HepG2 (cell line): ENCODE data around the gene KRTAP5-6. TPM values are rescaled to one million over a fixed set of nuclear protein-coding genes. Genes with fewer than 3 reads are reported as not detected.

ENCODE experiments used
- AGO1 ChIP-seq: fragments of 200-400 bp; formaldehyde crosslinking; IDR thresholded peaks from 2 replicates; pipeline ENCODE4 v1.6.1; 2017; ENCODE audit warnings: mild to moderate bottlenecking, low read depth, low read length, moderate library complexity; ENCODE audit not compliant: poor library complexity, severe bottlenecking
- EP300 ChIP-seq, 3 experiments: sonication (generic) in 1 of 3; formaldehyde crosslinking in 1 of 3; IDR thresholded peaks; 2 replicates each; pipeline versions ENCODE4 v1.5.1 to v1.6.1; 2011 to 2020; ENCODE audit warnings: low read depth in 2 of 3, low read length in 2 of 3, borderline replicate concordance in 1 of 3, improper control_type of control experiment in 1 of 3, mild to moderate bottlenecking in 1 of 3, missing genetic modification reagents in 1 of 3, moderate library complexity in 1 of 3
- HOXA5 ChIP-seq: sonication (generic); formaldehyde crosslinking; IDR thresholded peaks from 2 replicates; pipeline ENCODE4 v1.4.0; 2020; ENCODE audit warnings: missing genetic modification reagents
- ISL2 ChIP-seq: sonication (generic); formaldehyde crosslinking; IDR thresholded peaks from 2 replicates; pipeline ENCODE4 v1.5.0; 2020; ENCODE audit warnings: missing genetic modification reagents
- KAT7 ChIP-seq: IDR thresholded peaks from 2 replicates; pipeline ENCODE4 v1.6.1; 2018; ENCODE audit warnings: borderline replicate concordance, missing compliant biosample characterization
- KDM3A ChIP-seq: IDR thresholded peaks from 2 replicates; pipeline ENCODE4 v1.6.1; 2018; ENCODE audit warnings: low read depth, missing compliant biosample characterization
- MIXL1 ChIP-seq: IDR thresholded peaks from 2 replicates; pipeline ENCODE4 v1.6.1; 2016
- MYC ChIP-seq: sonication (generic); formaldehyde crosslinking; IDR thresholded peaks from 2 replicates; pipeline ENCODE4 v1.9.0; 2021; ENCODE audit warnings: missing genetic modification reagents, borderline replicate concordance
- SIX1 ChIP-seq: sonication (generic); formaldehyde crosslinking; IDR thresholded peaks from 2 replicates; pipeline ENCODE4 v1.4.0; 2020; ENCODE audit warnings: missing genetic modification reagents, borderline replicate concordance
- ZNF10 ChIP-seq: sonication (generic); formaldehyde crosslinking; IDR thresholded peaks from 2 replicates; pipeline ENCODE4 v1.4.0; 2020; ENCODE audit warnings: mild to moderate bottlenecking, low read depth, missing genetic modification reagents, borderline replicate concordance
- ZNF496 ChIP-seq: sonication (generic); formaldehyde crosslinking; IDR thresholded peaks from 2 replicates; pipeline ENCODE4 v1.8.1; 2023; ENCODE audit warnings: mild to moderate bottlenecking, moderate library complexity, missing genetic modification reagents; ENCODE audit not compliant: insufficient replicate concordance
- polyA plus RNA-seq, 8 experiments: library from polyadenylated mRNA; depleted of rRNA in 3 of 8; stranded (reverse) in 7 of 8; unstranded in 1 of 8; fragments of >200 nt; fragmentation: Illumina TruSeq in 4 of 8; extraction: Trizol in 4 of 8; gene quantifications; 2 replicates each; pipeline versions ENCODE4 v1.2.1 to v1.2.3, GENCODE V29; 2011 to 2016; ENCODE audit warnings: low read depth in 4 of 8, missing spikeins in 1 of 8, mixed read lengths in 1 of 8; ENCODE audit not compliant: insufficient read depth in 1 of 8
- total RNA-seq, 5 experiments: library from RNA; depleted of rRNA; stranded (reverse); fragments of >200 nt; fragmentation: Illumina TruSeq; extraction: Trizol; gene quantifications; 2 replicates each; pipeline ENCODE4 v1.2.3, GENCODE V29; 2016; ENCODE audit warnings: low read depth in 1 of 5
- TF ChIP-seq, protein P1 (sequence below): IDR thresholded peaks from 2 replicates; pipeline ENCODE4 v1.6.1; 2018; ENCODE audit warnings: missing genetic modification reagents, mild to moderate bottlenecking, missing compliant biosample characterization
- TF ChIP-seq, protein P2 (sequence below): sonication (generic); formaldehyde crosslinking; IDR thresholded peaks from 2 replicates; pipeline ENCODE4 v1.4.0; 2020; ENCODE audit warnings: missing genetic modification reagents
- TF ChIP-seq, protein P3 (sequence below): sonication (generic); formaldehyde crosslinking; IDR thresholded peaks from 2 replicates; pipeline ENCODE4 v1.5.1; 2020; ENCODE audit warnings: missing genetic modification reagents, mild to moderate bottlenecking, borderline replicate concordance
- TF ChIP-seq, protein P4 (sequence below): sonication (generic); formaldehyde crosslinking; IDR thresholded peaks from 2 replicates; pipeline ENCODE4 v1.5.1; 2020; ENCODE audit warnings: missing genetic modification reagents, mild to moderate bottlenecking, borderline replicate concordance
- TF ChIP-seq, protein P5 (sequence below): sonication (generic); formaldehyde crosslinking; IDR thresholded peaks from 2 replicates; pipeline ENCODE4 v1.4.0; 2020; ENCODE audit warnings: mild to moderate bottlenecking, missing genetic modification reagents
- TF ChIP-seq, protein P6 (sequence below): sonication (generic); IDR thresholded peaks from 2 replicates; pipeline ENCODE4 v1.6.1; 2016; ENCODE audit warnings: low read depth, borderline replicate concordance
- TF ChIP-seq, protein P7 (sequence below): sonication (generic); formaldehyde crosslinking; IDR thresholded peaks from 2 replicates; pipeline ENCODE4 v1.4.0; 2020; ENCODE audit warnings: mild to moderate bottlenecking, missing genetic modification reagents

Gene KRTAP5-6
- total and polyA plus RNA-seq, 2 of the 13 experiments (the other 11 are each of a cell fraction or from before 2014, with no cell fraction given), result not detected

DNA sequence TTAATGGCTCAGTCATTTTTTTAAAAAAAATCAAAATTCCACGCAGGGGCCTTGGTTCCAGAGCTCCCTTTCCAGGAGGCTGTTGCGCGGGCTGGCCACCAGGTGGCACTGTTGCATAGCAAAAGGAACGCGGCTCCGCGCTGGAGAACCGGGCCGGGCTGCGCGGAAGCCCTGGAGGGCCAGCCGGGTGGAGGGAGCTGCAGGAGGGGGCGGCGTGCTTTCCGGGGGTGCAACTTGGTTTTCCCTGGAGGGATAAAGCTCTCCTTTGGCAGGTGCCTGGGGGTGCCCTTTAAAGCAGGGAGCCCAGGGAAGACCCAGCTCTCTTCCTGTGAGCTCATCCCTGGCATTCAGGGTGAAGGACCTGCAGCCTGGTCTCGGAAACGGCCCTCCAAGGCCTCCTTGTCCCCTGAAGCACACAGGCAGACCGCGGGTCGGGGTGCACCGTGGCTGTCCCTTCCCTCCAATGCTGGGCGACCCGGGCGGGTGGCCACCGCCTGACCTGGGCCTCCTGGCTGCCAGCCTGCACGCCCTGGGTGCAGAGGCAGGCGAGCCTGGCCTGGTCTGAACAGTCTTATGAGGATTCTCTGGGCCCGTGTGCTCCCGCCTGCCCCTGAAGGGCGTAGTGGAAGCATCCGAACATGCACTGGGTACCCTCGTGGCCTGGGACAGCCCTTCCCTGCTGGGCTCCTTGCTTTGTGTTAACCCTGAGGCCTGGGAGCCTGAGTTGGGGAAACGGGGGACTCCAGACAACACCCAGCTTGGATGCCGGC is 44.0 kb upstream of the KRTAP5-6 start (continued):
- TF ChIP-seq, protein P1, sequence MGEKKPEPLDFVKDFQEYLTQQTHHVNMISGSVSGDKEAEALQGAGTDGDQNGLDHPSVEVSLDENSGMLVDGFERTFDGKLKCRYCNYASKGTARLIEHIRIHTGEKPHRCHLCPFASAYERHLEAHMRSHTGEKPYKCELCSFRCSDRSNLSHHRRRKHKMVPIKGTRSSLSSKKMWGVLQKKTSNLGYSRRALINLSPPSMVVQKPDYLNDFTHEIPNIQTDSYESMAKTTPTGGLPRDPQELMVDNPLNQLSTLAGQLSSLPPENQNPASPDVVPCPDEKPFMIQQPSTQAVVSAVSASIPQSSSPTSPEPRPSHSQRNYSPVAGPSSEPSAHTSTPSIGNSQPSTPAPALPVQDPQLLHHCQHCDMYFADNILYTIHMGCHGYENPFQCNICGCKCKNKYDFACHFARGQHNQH, result 0 out of 2 replicates have a peak, but pooled peaks have one; percentile 56
- TF ChIP-seq, protein P2, sequence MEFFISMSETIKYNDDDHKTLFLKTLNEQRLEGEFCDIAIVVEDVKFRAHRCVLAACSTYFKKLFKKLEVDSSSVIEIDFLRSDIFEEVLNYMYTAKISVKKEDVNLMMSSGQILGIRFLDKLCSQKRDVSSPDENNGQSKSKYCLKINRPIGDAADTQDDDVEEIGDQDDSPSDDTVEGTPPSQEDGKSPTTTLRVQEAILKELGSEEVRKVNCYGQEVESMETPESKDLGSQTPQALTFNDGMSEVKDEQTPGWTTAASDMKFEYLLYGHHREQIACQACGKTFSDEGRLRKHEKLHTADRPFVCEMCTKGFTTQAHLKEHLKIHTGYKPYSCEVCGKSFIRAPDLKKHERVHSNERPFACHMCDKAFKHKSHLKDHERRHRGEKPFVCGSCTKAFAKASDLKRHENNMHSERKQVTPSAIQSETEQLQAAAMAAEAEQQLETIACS, result no peak
- TF ChIP-seq MIXL1 (CRISPR knock-in tag), result no peak
- TF ChIP-seq ISL2 (CRISPR knock-in tag), result peak; percentile 54; the same call in 1 of the 2 replicates
- TF ChIP-seq SIX1, result no peak
- TF ChIP-seq, protein P3, sequence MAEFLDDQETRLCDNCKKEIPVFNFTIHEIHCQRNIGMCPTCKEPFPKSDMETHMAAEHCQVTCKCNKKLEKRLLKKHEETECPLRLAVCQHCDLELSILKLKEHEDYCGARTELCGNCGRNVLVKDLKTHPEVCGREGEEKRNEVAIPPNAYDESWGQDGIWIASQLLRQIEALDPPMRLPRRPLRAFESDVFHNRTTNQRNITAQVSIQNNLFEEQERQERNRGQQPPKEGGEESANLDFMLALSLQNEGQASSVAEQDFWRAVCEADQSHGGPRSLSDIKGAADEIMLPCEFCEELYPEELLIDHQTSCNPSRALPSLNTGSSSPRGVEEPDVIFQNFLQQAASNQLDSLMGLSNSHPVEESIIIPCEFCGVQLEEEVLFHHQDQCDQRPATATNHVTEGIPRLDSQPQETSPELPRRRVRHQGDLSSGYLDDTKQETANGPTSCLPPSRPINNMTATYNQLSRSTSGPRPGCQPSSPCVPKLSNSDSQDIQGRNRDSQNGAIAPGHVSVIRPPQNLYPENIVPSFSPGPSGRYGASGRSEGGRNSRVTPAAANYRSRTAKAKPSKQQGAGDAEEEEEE (CRISPR knock-in tag), result peak; percentile 48; the same call in 1 of the 2 replicates
- no peak for TF ChIP-seq ZNF10 (CRISPR knock-in tag)
- TF ChIP-seq, protein P4, sequence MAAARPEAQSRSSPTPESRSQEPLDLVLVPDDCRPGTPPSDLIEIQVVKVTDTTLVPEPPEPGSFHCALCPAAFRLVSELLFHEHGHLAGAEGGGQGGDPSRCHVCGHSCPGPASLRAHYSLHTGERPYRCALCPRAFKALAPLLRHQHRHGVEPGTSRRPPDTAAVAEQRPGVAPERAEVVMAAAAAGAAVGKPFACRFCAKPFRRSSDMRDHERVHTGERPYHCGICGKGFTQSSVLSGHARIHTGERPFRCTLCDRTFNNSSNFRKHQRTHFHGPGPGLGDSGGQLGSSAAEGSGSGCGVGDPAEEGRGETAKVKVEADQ (CRISPR knock-in tag), result no peak; the same call in 1 of the 2 replicates
- peak; percentile 95 for TF ChIP-seq KDM3A (CRISPR knock-in tag)
- TF ChIP-seq, protein P5, sequence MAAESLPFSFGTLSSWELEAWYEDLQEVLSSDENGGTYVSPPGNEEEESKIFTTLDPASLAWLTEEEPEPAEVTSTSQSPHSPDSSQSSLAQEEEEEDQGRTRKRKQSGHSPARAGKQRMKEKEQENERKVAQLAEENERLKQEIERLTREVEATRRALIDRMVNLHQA (CRISPR knock-in tag), result no peak
- peak; percentile 50; the same call in 1 of the 2 replicates for TF ChIP-seq HOXA5 (CRISPR knock-in tag)
- no peak for TF ChIP-seq EP300 (IDR thresholded peaks at IDR 0.05; ENCODE audit: low read depth in 2 of 2, low read length in 2 of 2)
- no peak for TF ChIP-seq EP300 (CRISPR knock-in tag; IDR thresholded peaks at IDR 0.05; ENCODE audit: borderline replicate concordance)
- TF ChIP-seq, protein P6, sequence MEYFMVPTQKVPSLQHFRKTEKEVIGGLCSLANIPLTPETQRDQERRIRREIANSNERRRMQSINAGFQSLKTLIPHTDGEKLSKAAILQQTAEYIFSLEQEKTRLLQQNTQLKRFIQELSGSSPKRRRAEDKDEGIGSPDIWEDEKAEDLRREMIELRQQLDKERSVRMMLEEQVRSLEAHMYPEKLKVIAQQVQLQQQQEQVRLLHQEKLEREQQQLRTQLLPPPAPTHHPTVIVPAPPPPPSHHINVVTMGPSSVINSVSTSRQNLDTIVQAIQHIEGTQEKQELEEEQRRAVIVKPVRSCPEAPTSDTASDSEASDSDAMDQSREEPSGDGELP, result no peak
- no peak; the same call in 1 of the 2 replicates for TF ChIP-seq MYC
- TF ChIP-seq AGO1, result peak; percentile 72
- TF ChIP-seq ZNF496 (CRISPR knock-in tag), result no peak
- TF ChIP-seq, protein P7, sequence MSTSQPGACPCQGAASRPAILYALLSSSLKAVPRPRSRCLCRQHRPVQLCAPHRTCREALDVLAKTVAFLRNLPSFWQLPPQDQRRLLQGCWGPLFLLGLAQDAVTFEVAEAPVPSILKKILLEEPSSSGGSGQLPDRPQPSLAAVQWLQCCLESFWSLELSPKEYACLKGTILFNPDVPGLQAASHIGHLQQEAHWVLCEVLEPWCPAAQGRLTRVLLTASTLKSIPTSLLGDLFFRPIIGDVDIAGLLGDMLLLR (CRISPR knock-in tag), result no peak
- TF ChIP-seq KAT7, result peak; percentile 38; the same call in 1 of the 2 replicates
